Stimulated activated effector memory CD8-positive, alpha-beta T cell treated with anti-CD3 and anti-CD28 coated beads, Interleukin-12 subunit alpha, Interleukin-12 subunit beta, amount 100 ng/mL, for 72 hours (primary cell): ENCODE results near the gene ZNF439.
"Not testable (repeated sequence)": the region's sequence is repeated elsewhere in the genome, so short reads cannot be mapped to it uniquely, and the experiment has no call there.

ENCODE experiments used
- ATAC-seq: fragments of 150-1000 bp; cut with Tn5 transposase; 2 replicates; pipeline ENCODE4 v1.10.0; 2021
- DNase-seq, 2 donors: peaks; one replicate each; pipeline ENCODE4 v3.0.0; 2021 to 2022; ENCODE audit warnings: low spot score in 2 of 2
- H3K27ac Mint-ChIP-seq: one replicate; pipeline ENCODE4 v1.8.0; 2022; ENCODE audit warnings: mild to moderate bottlenecking, mixed read lengths
- H3K36me3 Mint-ChIP-seq: one replicate; pipeline ENCODE4 v1.8.0; 2022; ENCODE audit warnings: mild to moderate bottlenecking, mixed read lengths
- H3K4me1 Mint-ChIP-seq: one replicate; pipeline ENCODE4 v1.8.0; 2022; ENCODE audit warnings: mixed read lengths
- H3K4me3 Mint-ChIP-seq: one replicate; pipeline ENCODE4 v1.8.0; 2022; ENCODE audit warnings: mild to moderate bottlenecking, mixed read lengths
- H3K9me3 Mint-ChIP-seq: one replicate; pipeline ENCODE4 v1.8.0; 2022; ENCODE audit warnings: mixed read lengths

ZNF439 gene

GRCh38 chr19:11850289-11850688 is 1.8 kb downstream of the ZNF439 start:
- not testable (repeated sequence) for DNase-seq, ATAC-seq, H3K36me3 Mint-ChIP-seq, H3K4me3 Mint-ChIP-seq, H3K27ac Mint-ChIP-seq, H3K9me3 Mint-ChIP-seq
- peaks cover 13% of the 10 kb centered on the region for H3K4me1 Mint-ChIP-seq

- Mint-ChIP-seq H3K36me3 (no peaks in the 10 kb centered on the region), H3K4me3 (no peak overlapping the region), H3K4me1 (peaks cover 9% of the 10 kb centered on the region), H3K27ac (no peak overlapping the region), H3K9me3 (peaks cover 16% of the 10 kb centered on the region)
- no peak for ATAC-seq
- DNase-seq, result no peak
These were observed 4.8 kb downstream of the ZNF439 start for GRCh38 chr19:11853358-11853757.

- no peak for DNase-seq
- no peak overlapping the region for H3K27ac Mint-ChIP-seq
- no peaks in the 10 kb centered on the region for H3K4me1 Mint-ChIP-seq
- H3K9me3 Mint-ChIP-seq, result peaks cover 21% of the 10 kb centered on the region
- ATAC-seq, result no peak
- H3K36me3 Mint-ChIP-seq, result no peaks in the 10 kb centered on the region
- H3K4me3 Mint-ChIP-seq, result no peak overlapping the region
These were observed 8.2 kb downstream of the ZNF439 start for GRCh38 chr19:11856596-11857250.

GRCh38 chr19:11860721-11861120 is 12.2 kb downstream of the ZNF439 start:
- no peaks in the 10 kb centered on the region for H3K36me3 Mint-ChIP-seq
- H3K4me1 Mint-ChIP-seq, result no peaks in the 10 kb centered on the region
- no peak for DNase-seq
- ATAC-seq, result no peak
- peaks cover 21% of the 10 kb centered on the region for H3K9me3 Mint-ChIP-seq
- no peak overlapping the region for H3K27ac Mint-ChIP-seq
- H3K4me3 Mint-ChIP-seq, result no peak overlapping the region

- Mint-ChIP-seq H3K4me3 (no peak overlapping the region), H3K36me3 (no peaks in the 10 kb centered on the region), H3K9me3 (peaks cover 17% of the 10 kb centered on the region), H3K4me1 (no peaks in the 10 kb centered on the region), H3K27ac (no peak overlapping the region)
- no peak for ATAC-seq
- DNase-seq, result no peak
These were observed 12.8 kb downstream of the ZNF439 start for GRCh38 chr19:11861301-11861700.

GRCh38 chr19:11867766-11868165 is 19.2 kb downstream of the ZNF439 start:
- H3K36me3 Mint-ChIP-seq, result peaks cover 15% of the 10 kb centered on the region
- DNase-seq, H3K4me3 Mint-ChIP-seq, H3K4me1 Mint-ChIP-seq, ATAC-seq, H3K27ac Mint-ChIP-seq: not testable (repeated sequence)
- H3K9me3 Mint-ChIP-seq, result peaks cover 29% of the 10 kb centered on the region

- H3K4me3 Mint-ChIP-seq, result no peak overlapping the region
- H3K27ac Mint-ChIP-seq, result no peak overlapping the region
- H3K4me1 Mint-ChIP-seq, result no peaks in the 10 kb centered on the region
- DNase-seq, result no peak
- no peak for ATAC-seq
- H3K36me3 Mint-ChIP-seq, result peaks cover 15% of the 10 kb centered on the region
- H3K9me3 Mint-ChIP-seq, result peaks cover 29% of the 10 kb centered on the region
These were observed 19.7 kb downstream of the ZNF439 start for GRCh38 chr19:11868188-11868587.

- Mint-ChIP-seq H3K4me3 (no peak overlapping the region), H3K36me3 (peaks cover 10% of the 10 kb centered on the region), H3K4me1 (no peaks in the 10 kb centered on the region), H3K9me3 (peaks cover 21% of the 10 kb centered on the region), H3K27ac (no peak overlapping the region)
- DNase-seq (no peak), ATAC-seq (no peak)
These were observed 24.1 kb downstream of the ZNF439 start for GRCh38 chr19:11872624-11873023.

- H3K9me3 Mint-ChIP-seq, result peaks cover 9% of the 10 kb centered on the region
- ATAC-seq (no peak), DNase-seq (no peak)
- H3K27ac Mint-ChIP-seq, result no peak overlapping the region
- H3K36me3 Mint-ChIP-seq, result no peaks in the 10 kb centered on the region
- no peaks in the 10 kb centered on the region for H3K4me1 Mint-ChIP-seq
- H3K4me3 Mint-ChIP-seq, result no peak overlapping the region
These were observed 25.2 kb downstream of the ZNF439 start for GRCh38 chr19:11873762-11874161.

GRCh38 chr19:11879687-11880266 is 31.3 kb downstream of the ZNF439 start:
- DNase-seq (peak; percentile 31 to 67), ATAC-seq (peak; percentile 57)
- not testable (repeated sequence) for H3K27ac Mint-ChIP-seq, H3K36me3 Mint-ChIP-seq, H3K9me3 Mint-ChIP-seq, H3K4me3 Mint-ChIP-seq, H3K4me1 Mint-ChIP-seq

- ATAC-seq (no peak), DNase-seq (no peak)
- peaks cover 4% of the 10 kb centered on the region for H3K4me1 Mint-ChIP-seq
- H3K27ac Mint-ChIP-seq, result no peak overlapping the region
- no peak overlapping the region for H3K4me3 Mint-ChIP-seq
- no peaks in the 10 kb centered on the region for H3K36me3 Mint-ChIP-seq
- H3K9me3 Mint-ChIP-seq, result no peaks in the 10 kb centered on the region
These were observed 32.1 kb downstream of the ZNF439 start for GRCh38 chr19:11880598-11880997.

GRCh38 chr19:11881151-11881800 is 32.8 kb downstream of the ZNF439 start:
- no peaks in the 10 kb centered on the region for H3K36me3 Mint-ChIP-seq
- ATAC-seq (peak; percentile 67), DNase-seq (peak; percentile 37 to 73)
- no peaks in the 10 kb centered on the region for H3K9me3 Mint-ChIP-seq
- no peak overlapping the region for H3K27ac Mint-ChIP-seq
- H3K4me3 Mint-ChIP-seq, result no peak overlapping the region
- H3K4me1 Mint-ChIP-seq, result peaks cover 4% of the 10 kb centered on the region

GRCh38 chr19:11882606-11883005 is 34.1 kb downstream of the ZNF439 start:
- no peaks in the 10 kb centered on the region for H3K9me3 Mint-ChIP-seq

GRCh38 chr19:11887234-11887610 is 38.7 kb downstream of the ZNF439 start:
- Mint-ChIP-seq H3K36me3 (no peaks in the 10 kb centered on the region), H3K27ac (peak overlapping the region; percentile 92), H3K4me1 (peaks cover 19% of the 10 kb centered on the region), H3K9me3 (no peaks in the 10 kb centered on the region), H3K4me3 (peak overlapping the region; percentile 88)
- ATAC-seq, result no peak
- no peak for DNase-seq

More at GRCh38 chr19:11882606-11883005, 34.1 kb downstream of the ZNF439 start:
- DNase-seq (no peak), ATAC-seq (no peak)
- Mint-ChIP-seq H3K27ac (no peak overlapping the region), H3K4me3 (no peak overlapping the region), H3K36me3 (no peaks in the 10 kb centered on the region), H3K4me1 (peaks cover 9% of the 10 kb centered on the region)

- ATAC-seq, result peak; percentile 92
These were observed 39.3 kb downstream of the ZNF439 start, which contains the start of gene ZNF69 for GRCh38 chr19:11887611-11888531. Gene ZNF69 (plus strand): TSS chr19:11887782. CDS start chr19:11887924, 142 bp downstream.

More at GRCh38 chr19:11887611-11888531, 39.3 kb downstream of the ZNF439 start, which contains the start of gene ZNF69:
- Mint-ChIP-seq H3K9me3 (no peaks in the 10 kb centered on the region), H3K4me3 (peak within 1 kb of the TSS; percentile 88), H3K4me1 (peaks cover 19% of the 10 kb centered on the region), H3K27ac (peak within 1 kb of the TSS; percentile 92), H3K36me3 (no peaks in the 10 kb centered on the region)
- DNase-seq, result peak; percentile 27 to 74
